HG03045 (cell line): ENCODE data around the gene SBSN.

Experiments used
- ATAC-seq: cut with Tn5 transposase; IDR thresholded peaks from one replicate; pipeline ENCODE4 v1.9.1; 2021; ENCODE audit warnings: mild to moderate bottlenecking, moderate library complexity; ENCODE audit not compliant: unreplicated experiment

Gene SBSN

GRCh38 chr19:35555301-35556005, 27.3 kb upstream of the SBSN start:
- no peak for ATAC-seq

- no peak for ATAC-seq
Measured at GRCh38 chr19:35554076-35554475, 26.0 kb upstream of the SBSN start.

GRCh38 chr19:35553385-35554000, 25.4 kb upstream of the SBSN start:
- no peak for ATAC-seq

GRCh38 chr19:35552534-35553384, 24.6 kb upstream of the SBSN start:
- ATAC-seq = no peak

GRCh38 chr19:35551091-35551810, 23.1 kb upstream of the SBSN start:
- ATAC-seq = no peak

GRCh38 chr19:35549879-35550523, 21.9 kb upstream of the SBSN start:
- no peak for ATAC-seq

- ATAC-seq = no peak
Measured at GRCh38 chr19:35549174-35549788, 21.2 kb upstream of the SBSN start.

GRCh38 chr19:35546532-35546931, 18.4 kb upstream of the SBSN start:
- ATAC-seq = no peak

- ATAC-seq = peak; percentile 41
Measured at GRCh38 chr19:35545855-35546381, 17.8 kb upstream of the SBSN start.

GRCh38 chr19:35545001-35545854, 17.1 kb upstream of the SBSN start, which contains the start of gene TMEM147:
Gene TMEM147 (plus strand): TSS chr19:35545626. CDS start chr19:35545740, 114 bp downstream.
- peak; percentile 75 for ATAC-seq

- ATAC-seq = no peak
Measured at GRCh38 chr19:35544110-35544802, 16.1 kb upstream of the SBSN start.

- no peak for ATAC-seq
Measured at GRCh38 chr19:35543280-35544109, 15.4 kb upstream of the SBSN start.

GRCh38 chr19:35542209-35542608, 14.1 kb upstream of the SBSN start:
- ATAC-seq = no peak

GRCh38 chr19:35540356-35540927, 12.3 kb upstream of the SBSN start:
- no peak for ATAC-seq

- no peak for ATAC-seq
Measured at GRCh38 chr19:35539850-35540249, 11.7 kb upstream of the SBSN start.

- no peak for ATAC-seq
Measured at GRCh38 chr19:35539314-35539713, 11.2 kb upstream of the SBSN start.
